Jurkat, Clone E6-1 (cell line): ENCODE data around the gene PTGES2.
A peak's percentile ranks its signal among the peaks of the same experiment; 100 is the strongest.

Experiments
- DNase-seq: peaks from one replicate; pipeline ENCODE4 v3.0.0-alpha.2; 2011; ENCODE audit warnings: low read depth, low spot score
- H3K4me3 ChIP-seq: 2 replicates; pipeline ENCODE4 v1.5.1; 2011; ENCODE audit warnings: mild to moderate bottlenecking, low read length, control low read depth, moderate library complexity

The PTGES2 gene

GRCh38 chr9:128108269-128109049, 19.1 kb downstream of the PTGES2 start:
- H3K4me3 ChIP-seq: no peak overlapping the region
- no peak for DNase-seq

GRCh38 chr9:128107468-128108268, 19.9 kb downstream of the PTGES2 start:
- no peak for DNase-seq
- no peak overlapping the region for H3K4me3 ChIP-seq

GRCh38 chr9:128106940-128107467, 20.5 kb downstream of the PTGES2 start:
- no peak for DNase-seq
- H3K4me3 ChIP-seq: no peak overlapping the region

GRCh38 chr9:128106181-128106939, 21.2 kb downstream of the PTGES2 start:
- peak; percentile 55 for DNase-seq

GRCh38 chr9:128105538-128106175, 21.9 kb downstream of the PTGES2 start:
- H3K4me3 ChIP-seq: no peak overlapping the region
- no peak for DNase-seq

More at GRCh38 chr9:128106181-128106939, 21.2 kb downstream of the PTGES2 start:
- no peak overlapping the region for H3K4me3 ChIP-seq

- DNase-seq: peak; percentile 75
- peak overlapping the region; percentile 43 for H3K4me3 ChIP-seq
Observed at GRCh38 chr9:128104171-128104618, 23.3 kb downstream of the PTGES2 start.

- H3K4me3 ChIP-seq: peak overlapping the region; percentile 43
- peak; percentile 94 for DNase-seq
Observed at GRCh38 chr9:128103589-128103962, 24.0 kb downstream of the PTGES2 start.

- peak overlapping the region; percentile 43 for H3K4me3 ChIP-seq
- DNase-seq: peak; percentile 69
Observed at GRCh38 chr9:128102861-128103588, 24.5 kb downstream of the PTGES2 start.

GRCh38 chr9:128102196-128102595, 25.3 kb downstream of the PTGES2 start:
- DNase-seq: no peak
- H3K4me3 ChIP-seq: no peak overlapping the region

GRCh38 chr9:128101690-128102089, 25.8 kb downstream of the PTGES2 start:
- no peak overlapping the region for H3K4me3 ChIP-seq
- DNase-seq: no peak

GRCh38 chr9:128101231-128101661, 26.3 kb downstream of the PTGES2 start:
- DNase-seq: no peak
- H3K4me3 ChIP-seq: no peak overlapping the region

- no peak overlapping the region for H3K4me3 ChIP-seq
- no peak for DNase-seq
Observed at GRCh38 chr9:128100581-128100980, 26.9 kb downstream of the PTGES2 start.

- H3K4me3 ChIP-seq: no peak overlapping the region
- DNase-seq: no peak
Observed at GRCh38 chr9:128099932-128100491, 27.5 kb downstream of the PTGES2 start.

GRCh38 chr9:128099231-128099931, 28.1 kb downstream of the PTGES2 start:
- no peak for DNase-seq
- peak overlapping the region; percentile 62 for H3K4me3 ChIP-seq

GRCh38 chr9:128098297-128099230, 29.0 kb downstream of the PTGES2 start:
- H3K4me3 ChIP-seq: peak overlapping the region; percentile 62

GRCh38 chr9:128097543-128098296, 29.8 kb downstream of the PTGES2 start:
- DNase-seq: no peak
- peak overlapping the region; percentile 62 for H3K4me3 ChIP-seq

More at GRCh38 chr9:128098297-128099230, 29.0 kb downstream of the PTGES2 start:
- peak; percentile 95 for DNase-seq
